ENCODE measurements around the gene PEX11B.

PEX11B gene, protein sequence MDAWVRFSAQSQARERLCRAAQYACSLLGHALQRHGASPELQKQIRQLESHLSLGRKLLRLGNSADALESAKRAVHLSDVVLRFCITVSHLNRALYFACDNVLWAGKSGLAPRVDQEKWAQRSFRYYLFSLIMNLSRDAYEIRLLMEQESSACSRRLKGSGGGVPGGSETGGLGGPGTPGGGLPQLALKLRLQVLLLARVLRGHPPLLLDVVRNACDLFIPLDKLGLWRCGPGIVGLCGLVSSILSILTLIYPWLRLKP

DNA sequence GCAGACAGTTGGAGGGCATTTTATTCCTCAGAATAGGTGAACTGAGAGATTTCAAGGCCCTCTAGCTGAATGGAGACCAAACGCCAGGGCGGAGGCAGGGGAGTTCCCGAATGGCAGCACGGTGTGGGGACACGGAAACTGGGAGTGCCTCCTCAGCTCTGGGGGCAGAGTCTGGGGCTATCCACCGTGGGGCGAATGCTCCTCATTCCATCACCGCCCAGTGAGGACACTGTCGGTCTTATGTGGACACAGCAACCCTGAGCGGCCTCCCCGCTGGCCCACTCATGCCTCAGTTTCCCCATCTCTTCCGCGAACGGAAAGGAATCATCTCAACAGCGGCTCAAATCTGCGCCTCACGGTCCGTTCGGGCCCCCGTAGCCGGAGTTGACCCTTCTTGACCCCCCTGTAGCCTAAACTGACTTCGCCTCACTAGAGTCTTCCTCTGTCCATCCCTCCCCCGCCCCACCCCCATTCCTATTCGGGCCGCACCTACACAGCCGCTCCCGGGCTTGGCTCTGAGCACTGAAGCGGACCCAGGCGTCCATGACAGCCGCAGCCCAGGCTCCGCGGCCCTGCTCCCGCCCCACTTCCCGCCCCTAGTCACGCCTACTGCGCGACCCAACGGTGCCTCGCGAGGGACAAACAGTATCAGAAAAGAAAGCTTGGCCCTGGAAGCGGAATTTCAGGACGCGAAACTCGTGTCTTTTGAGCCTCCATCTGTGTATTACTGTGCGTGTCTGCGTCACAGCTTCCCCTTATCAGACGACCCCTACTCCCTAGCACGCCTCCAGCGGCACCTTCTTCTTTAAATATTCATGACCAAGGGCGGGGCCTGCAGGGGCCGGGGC lies at the start of gene PEX11B:
TSS of gene PEX11B (minus strand) at position 574 of the 848 bp plus-strand sequence. CDS start at position 545, 29 bp downstream.
- peak; percentile 89 to 99 for DNase-seq

DNA sequence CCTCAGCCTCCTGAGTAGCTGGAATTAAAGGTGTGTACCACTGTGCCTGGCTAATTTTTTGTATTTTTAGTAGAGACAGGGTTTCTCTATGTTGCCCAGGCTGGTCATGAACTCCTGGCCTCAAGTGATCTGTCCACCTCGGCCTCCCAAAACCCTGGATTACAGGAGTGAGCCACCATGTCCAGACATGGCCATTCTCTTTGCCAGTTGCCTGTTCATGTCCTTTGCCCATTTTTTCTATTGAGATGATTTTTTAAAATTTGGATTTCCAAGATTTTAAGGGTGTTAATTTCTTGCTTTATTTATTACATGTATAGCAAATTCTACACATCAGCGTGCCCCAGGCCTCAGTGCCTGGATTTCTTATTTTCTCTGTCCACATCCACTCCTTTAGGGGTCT lies 48.8 kb upstream of the PEX11B start:
- DNase-seq = no peak

DNA sequence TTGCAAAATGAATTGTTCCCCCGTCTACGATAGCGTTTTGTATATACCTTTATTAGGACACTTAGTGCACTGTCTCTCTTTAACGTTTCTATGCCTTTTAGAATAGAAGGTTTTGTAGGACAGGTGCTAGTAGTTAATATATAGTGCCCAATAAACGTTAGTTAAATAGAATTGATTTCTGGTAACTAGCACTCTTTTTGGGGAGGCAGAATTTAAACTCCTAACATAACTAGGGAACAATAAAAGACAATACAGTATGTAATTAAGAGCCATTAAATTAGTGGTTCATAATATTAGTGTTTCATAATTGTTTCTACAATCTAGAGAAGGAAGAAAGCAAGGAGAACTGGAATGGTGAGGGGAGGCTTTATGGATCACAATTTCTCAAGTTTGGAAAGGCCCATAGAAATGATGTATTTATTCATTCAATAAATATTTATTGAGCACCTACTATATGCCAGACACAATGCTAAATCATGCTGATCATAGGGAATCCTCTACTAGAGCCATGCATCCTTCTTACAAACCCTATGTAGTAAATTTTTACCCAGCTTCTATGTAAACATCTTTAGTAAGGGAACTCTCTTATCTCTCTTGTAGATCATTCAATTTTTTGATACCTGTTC lies 46.7 kb upstream of the PEX11B start:
- no peak for DNase-seq

DNA sequence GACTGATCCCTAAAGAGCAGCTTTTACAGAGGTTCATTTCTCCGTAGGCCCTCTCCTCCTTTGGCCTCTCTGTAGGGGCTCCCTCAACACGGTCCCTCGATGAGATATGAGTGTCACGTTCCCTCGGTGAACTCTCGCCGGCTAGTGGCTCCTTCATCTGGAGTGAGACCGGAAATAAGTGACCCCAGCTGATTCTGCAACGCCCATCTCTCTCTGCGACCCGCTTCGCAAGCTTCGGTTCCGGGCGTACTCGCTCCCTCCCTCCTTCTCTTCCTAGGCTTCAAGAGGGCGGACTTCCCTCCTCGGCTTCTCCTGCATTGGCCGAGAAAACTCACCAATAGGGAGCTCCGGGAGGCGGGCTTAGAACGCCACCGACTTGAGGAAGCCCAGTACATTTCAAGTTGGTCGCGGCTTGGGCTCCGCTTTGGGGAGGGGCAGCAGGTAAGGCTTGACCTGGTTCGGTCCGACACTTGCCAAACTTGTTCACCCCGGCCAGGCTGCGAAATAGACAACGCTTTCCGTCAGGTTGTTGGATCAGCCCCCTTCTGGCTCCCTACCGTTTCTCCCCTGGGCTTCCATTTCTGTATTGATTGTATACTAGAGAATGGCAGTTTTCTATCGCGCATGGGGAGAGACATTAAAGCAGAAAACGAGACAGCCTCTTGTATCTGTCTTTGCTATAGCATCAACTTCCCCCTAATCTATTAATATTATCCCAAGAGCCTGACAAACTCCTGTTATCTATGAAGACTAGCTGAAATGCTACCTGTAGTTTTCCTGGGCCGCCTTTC lies 46.0 kb upstream of the PEX11B start, which contains the start of the genes ANKRD34A and POLR3GL:
TSS of gene ANKRD34A (minus strand) at position 248 of the 791 bp plus-strand sequence. CDS start 2,816 bp downstream, outside the sequence.
TSS of gene POLR3GL (plus strand) at position 363 of the 791 bp plus-strand sequence. CDS start 10,176 bp downstream, outside the sequence.
- peak; percentile 99 to 100 for DNase-seq

DNA sequence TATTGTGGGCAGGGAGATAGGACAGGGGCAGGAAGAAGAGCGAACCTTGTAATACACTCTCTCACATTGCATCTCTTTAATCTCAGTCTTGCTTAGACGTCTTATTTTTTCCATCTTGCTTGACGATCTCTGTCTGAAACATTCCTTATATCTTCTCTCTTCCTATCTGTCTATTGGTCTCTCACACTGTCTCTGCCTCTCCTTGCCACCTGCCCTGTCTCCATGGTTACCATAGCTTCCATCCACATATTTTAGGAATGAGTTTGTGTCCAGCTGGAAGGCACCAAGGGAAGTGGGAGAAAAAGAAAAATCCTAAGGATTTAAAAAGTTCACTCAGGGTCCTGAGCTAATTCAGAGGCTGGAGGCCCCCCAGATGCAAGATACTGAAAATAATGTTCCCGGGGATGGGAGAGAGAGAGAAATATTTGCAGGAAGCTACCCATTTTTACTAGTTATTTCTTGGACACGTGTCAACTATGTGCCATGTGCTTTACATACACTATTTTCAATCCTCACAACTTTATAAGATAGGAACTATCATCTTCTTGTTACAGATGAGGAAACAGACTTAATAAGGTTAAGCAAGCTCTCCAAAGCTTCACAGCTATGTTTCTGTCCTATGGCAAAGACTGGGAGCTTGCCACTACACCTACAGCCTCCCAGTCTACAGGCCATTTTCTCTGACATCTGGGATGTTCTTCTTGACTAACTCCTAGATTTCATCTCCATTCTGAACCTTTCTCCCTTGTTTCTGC lies 44.9 kb upstream of the PEX11B start:
- DNase-seq = peak in 1 of 2 experiments; percentile 55

DNA sequence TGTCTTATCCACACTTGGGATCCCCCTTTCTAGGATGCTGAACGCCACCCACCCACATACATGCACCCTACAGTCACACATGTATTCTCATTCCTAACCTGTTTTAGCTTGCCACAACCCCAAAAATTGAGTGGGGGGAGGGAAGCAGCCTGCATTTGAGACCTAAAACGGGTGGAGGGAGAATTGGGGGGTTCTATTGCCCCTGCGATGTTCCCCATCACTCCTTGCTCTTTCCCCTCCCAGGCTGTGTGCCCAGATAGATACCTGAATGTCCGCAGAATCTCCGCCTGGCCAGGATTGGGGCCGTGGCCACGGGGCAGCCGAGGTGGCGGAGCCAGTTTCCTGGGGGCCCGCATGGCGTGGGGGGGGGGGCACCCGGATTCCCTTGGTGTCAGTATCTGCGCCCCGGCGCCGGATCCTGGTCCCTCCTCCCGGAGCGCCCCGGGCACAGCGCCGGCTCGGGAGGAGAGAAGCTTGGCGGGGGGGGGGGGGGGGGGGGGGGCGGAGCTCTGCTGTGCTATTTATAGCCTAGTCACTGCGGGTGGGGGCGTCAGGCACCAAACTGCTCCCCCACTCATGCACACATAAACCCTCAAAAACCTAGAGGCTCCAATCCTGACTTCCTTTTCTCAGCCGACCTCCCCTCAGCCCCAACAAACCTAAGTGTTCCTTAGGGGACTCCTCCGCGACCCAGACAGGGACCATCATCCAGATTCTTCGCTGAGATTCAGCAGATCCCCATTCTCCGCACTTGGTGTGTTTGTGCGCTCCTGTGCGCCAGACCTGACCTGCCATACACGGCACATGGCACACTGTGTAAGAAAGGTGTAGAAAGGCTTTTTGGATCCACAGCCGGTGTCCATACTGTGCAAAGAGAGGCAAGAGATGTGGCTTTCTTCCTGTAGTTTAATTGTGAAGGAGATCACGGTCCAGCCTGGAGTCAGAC lies 43.9 kb upstream of the PEX11B start:
- DNase-seq = peak; percentile 22 to 61

DNA sequence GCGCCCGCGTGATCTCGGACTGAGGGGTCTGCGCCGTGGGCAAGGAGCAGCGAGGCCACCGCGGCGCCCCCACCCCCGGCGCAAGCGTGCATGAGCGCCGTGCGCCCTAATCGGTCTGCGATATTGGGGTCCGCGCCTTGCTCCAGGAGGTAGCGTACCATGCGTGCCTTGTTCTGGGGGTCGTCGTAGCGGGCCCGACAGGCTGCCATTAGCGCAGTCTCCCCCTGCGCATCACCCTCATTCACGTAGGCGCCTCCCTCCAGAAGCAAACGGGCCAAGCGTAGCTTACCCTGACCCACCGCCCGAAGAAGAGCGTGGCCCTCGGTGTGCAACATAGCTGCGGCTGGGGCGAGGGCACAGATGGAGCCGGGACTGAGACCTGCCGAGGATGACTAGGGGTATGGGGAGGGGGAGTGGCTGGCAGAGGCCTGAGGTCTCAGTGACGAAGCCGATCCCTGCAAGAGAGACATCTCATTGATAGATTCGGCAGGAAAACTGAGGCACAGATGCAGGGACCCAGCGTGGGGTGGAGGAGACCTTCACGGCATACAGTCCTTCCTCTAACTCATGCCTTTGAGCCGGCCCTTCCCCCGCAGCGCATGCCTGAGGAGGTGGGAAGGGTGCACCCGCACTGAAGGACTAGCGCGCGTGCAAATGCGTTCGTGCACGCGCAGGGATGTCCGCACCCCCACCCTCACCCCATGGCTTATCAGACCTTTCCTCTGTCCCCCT lies 43.1 kb upstream of the PEX11B start:
- peak; percentile 23 to 88 for DNase-seq

DNA sequence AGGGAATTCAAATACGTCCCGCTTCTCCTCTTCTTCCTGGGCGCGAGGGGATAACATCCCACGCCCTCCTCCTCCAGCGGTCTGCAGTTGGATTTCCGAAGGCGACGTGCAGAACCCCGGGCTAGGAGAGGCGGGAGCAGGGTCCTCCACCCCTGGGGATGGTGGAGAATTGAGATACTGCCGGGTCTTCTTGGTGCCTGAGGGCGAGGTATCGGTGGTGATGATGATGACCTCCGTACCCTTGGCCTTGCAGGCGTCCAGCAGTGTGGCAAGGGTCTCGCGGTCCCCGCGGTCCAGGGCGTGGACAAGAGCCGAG lies 42.5 kb upstream of the PEX11B start:
- peak; percentile 42 to 61 for DNase-seq

DNA sequence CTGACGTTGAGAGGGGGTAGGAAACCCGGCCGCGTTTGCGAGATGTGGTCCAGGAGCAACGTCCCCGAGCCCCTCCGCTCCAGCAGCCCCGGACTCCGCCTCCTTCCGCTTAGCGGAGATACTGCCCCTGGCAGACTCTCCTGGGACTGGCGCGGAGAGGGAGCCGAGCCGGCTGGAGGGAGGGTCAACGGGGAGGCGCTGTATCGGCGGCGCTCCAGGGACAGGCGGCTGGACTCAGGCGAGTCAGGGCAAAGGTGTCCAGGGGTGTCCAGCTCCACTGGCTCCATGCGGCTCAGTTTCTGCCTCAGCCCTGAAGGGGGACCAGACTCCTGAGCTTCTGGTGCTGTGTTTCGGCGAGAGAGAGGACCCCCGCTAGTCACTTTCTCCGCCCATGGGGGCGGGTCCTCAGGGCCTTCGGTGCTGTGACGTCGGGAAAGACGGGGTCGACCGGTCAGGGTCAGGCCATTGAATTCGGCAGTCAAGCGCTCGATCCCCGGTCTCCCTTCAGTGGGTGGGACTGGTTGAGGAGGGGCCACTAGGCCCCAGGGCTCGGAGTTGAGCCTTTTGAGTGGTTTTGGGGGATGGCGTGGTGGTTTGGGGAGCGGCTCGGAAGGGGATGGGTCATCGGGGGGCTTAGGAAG lies 42.1 kb upstream of the PEX11B start:
- DNase-seq = peak; percentile 64 to 93

DNA sequence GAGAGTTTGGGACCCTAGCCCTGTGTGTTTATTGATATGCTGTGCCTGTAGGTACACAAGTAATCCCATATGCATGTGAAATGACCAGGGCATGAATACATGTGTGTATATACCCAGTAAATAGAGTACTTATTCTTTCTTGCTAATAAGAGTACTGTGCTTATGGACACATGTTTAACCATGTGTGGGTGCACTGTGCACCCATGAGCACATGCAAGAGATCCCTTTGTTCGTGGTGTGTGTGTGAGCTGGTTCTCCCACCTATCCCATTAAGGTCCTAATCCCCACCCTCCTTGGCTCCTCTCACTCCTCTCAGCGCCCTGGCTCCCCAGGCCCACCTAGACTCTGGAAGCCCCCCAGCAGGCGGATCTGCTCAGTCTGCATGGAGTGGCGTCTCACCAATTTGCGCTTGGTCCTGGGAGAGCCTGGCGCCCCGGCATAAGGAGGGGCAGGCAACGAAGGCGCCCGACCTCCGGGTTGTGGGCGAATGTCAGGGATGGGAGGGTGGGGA lies 41.5 kb upstream of the PEX11B start:
- peak in 1 of 2 experiments; percentile 52 for DNase-seq

DNA sequence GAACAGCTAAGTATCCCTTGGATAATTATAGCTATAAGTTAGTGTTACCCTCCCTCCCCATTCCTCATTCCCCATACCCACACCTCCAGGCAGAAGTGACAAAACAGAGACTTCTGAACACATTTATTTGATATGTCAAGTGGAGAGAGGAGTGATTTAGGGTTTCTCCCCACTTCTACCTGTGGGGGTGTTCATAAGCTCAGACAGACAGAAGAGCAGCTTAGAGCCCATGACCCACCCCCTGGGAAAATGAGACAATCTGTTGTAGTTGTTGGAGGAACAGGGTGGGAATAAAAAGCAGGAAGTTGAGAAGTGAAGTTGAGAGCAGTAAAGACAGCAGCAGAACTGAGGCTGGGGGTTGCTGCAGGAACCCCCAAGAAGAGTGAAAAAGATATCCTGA lies 40.8 kb upstream of the PEX11B start:
- DNase-seq = no peak

DNA sequence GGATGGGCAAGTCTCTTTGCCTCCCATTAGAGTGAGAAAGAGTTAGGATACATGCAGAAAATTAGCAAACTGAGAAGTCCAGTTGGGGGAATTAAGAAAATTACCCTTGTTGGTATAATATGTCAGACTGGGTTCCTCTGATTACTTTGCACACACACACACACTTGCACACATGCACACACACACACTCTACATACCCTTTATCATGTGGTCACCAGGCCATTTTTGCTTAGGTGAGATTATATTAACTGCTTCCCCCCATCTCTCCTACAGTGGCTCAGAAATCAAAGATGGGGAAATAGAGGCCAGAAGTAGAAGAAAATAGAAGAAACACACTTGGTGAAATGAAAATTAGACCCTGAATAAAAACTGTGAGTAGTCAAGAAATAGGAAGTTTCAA lies 40.2 kb upstream of the PEX11B start:
- no peak for DNase-seq

DNA sequence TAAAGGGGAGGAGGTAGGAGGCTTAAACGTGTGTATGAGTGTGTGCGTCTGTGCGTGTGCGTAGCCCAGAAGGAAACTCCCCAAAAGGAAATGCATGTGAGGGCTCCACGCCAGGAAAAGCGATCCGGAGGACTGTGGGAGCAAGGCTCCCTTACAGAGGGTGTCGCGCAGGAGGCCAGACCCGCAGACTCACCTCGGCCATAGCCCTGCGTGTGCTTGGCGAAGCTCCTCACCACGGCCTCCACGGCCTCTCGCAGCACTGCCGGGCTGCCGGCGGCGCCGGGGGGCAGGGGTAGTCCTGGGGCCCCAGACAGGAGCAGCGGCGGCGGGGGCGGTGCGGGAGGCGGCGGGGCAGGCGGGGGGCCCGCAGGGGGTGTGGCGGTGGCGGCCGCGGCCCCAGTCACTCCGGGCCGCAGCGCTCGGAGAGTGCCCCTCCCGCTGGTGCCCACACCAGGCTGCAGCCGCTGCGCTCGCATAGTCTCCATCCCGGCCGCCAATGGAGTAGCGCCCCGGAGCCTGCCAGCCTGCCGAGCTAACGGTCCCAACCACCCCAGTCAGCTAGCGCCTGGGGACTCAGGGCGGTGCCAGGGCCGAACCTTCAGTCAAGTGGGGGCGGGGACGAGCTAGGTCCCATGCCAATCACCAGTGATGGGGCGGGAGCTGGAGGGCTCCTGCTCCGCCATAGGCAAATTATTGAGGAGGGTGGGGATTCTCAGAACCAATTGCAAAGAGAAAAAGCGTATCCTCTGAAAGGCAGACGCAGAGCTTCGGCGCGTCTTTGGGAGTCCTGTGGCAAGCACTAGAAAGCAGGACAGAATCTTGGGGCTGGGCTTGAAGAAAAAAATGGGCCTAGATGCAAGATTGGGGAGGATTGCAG lies 39.2 kb upstream of the PEX11B start, which contains the start of gene LIX1L:
TSS of gene LIX1L (minus strand) at position 575 of the 877 bp plus-strand sequence. CDS start at position 485, 90 bp downstream.
- peak; percentile 99 to 100 for DNase-seq

DNA sequence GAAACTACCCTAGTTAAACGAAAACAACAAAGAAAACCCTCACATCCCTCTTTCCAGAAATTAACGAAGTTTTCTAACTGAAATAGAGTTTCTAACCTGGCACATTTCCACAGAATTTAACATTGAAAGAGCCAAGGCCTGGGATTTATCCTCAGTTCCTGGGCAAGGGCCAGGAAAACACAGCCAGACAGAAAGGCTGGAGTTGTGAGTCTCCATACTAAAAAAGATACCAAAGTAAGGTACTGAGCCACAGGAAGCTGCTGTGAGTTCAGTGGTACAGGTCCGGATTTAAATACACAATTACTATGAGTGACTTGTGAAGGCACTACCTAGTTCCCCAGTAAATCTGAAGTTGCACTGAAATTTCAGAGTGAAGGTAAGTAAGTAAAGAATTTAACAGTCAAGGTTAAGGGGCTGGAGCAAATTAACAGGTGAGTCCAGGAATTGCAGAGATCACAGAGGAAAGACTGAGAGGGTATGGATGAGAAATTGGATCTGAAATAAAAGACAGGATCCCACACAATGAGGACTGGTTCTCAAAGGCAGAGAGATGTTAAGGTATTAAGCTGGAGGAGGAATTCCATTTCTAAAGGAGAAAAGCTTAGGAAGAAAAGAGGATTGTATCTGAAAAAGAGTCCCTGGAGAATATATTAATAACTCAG lies 38.4 kb upstream of the PEX11B start:
- DNase-seq = peak in 1 of 2 experiments; percentile 48

DNA sequence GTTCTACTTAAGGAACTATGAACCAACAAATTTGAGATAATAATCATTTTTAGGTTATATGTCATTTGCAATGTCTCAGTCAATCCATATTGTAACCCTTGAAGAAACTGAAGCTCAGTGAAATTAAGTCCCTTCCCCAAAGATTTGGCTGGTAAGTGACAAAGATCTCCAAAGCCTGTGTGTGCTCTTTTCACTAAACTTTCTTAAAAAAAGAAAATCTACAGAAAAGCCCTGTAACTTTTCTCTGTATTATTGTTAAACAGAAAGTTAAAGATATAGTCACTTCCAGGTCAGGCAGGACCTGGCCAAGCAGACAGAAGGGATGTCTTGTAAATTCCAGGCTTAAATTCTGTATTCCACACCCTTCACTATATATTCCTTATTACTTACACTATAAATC lies 37.8 kb upstream of the PEX11B start:
- DNase-seq = no peak

DNA sequence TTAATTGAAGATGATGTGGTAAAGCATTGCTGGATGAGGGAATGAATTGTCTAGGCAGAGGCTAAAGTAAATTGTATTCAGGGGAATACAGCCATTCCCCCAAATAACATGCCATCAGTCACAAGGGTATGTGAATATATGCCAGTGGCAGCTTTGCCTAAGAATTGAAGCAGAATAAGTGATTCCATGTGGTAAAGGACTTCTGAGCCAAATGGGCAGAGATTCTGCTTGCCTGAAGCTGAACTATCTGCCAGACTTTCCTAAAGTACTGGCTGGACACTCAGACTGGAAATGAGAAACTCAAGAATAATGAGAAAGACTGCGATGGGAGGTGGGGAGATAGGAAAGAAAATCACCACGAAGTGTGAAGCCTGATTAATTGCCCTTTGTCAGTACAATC lies 36.9 kb upstream of the PEX11B start:
- no peak for DNase-seq

DNA sequence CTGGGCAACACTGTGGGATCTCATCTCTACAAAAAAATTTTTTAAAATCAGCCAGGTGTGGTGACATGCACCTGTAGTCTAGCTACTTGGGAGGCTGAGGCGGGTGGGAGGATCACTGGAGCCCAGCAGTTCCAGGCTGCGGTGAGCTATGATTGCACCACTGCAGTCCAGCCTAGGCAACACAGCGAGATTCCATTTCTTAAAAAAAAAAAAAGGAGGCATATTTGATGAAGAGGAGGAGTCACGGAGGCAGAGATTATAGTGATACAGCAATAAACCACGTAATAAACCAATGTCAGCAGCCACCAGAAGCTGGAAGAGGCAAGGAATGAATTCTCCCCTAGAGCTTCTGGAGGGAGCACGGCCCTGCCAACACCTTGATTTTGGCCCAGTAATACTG lies 35.3 kb upstream of the PEX11B start:
- no peak for DNase-seq

DNA sequence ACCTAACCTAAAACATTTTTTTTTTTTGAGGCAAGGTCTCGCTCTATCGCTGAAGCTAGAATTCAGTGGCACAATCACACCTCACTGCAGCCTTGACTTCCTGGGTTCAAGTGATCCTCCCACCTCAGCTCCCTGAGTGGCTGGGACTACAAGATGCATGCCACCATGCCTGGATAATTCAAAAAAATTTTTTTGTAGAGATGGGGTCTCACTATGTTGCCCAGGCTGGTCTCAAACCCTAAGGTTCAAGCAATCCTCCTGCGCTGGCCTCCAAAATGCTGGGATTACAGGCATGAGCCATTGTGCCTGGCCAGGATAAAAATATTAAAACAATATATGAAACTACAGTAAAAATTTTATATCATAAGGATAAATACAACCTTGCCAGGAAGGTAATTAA lies 34.4 kb upstream of the PEX11B start:
- DNase-seq = no peak
